Activated CD8-positive, alpha-beta T cell treated with anti-CD3 and anti-CD28 coated beads for 36 hours (primary cell): ENCODE measurements around the gene SNAI1. TPM values are rescaled to one million over a fixed set of nuclear protein-coding genes. Genes with fewer than 3 reads are reported as not detected.

Experiments used
- ATAC-seq: fragments of 200-7000 bp; cut with Tn5 transposase; one replicate; pipeline ENCODE4 v1.10.0; 2021; ENCODE audit warnings: mild to moderate bottlenecking, moderate library complexity
- CTCF ChIA-PET: fragments of 350-600 bp; sonication (Branson Sonifier 250); formaldehyde crosslinking; loops from one replicate; lab custom pipeline; 2021; ENCODE audit warnings: antibody characterized with exemption; lab: Charles Lee
- POLR2A ChIA-PET: fragments of 350-600 bp; sonication (Branson Sonifier 250); formaldehyde crosslinking; loops from one replicate; lab custom pipeline; 2021; ENCODE audit warnings: antibody characterized with exemption; lab: Charles Lee
- DNase-seq: peaks from one replicate; pipeline ENCODE4 v3.0.0-alpha.2; 2020
- H3K27ac Mint-ChIP-seq: one replicate; pipeline ENCODE4 v1.8.0; 2021; ENCODE audit warnings: mild to moderate bottlenecking, mixed read lengths
- H3K27me3 Mint-ChIP-seq: one replicate; pipeline ENCODE4 v1.8.0; 2021; ENCODE audit warnings: mixed read lengths
- H3K36me3 Mint-ChIP-seq: one replicate; pipeline ENCODE4 v1.8.0; 2021; ENCODE audit warnings: low read depth, mixed read lengths
- H3K4me1 Mint-ChIP-seq: one replicate; pipeline ENCODE4 v1.8.0; 2021; ENCODE audit warnings: low read depth, mixed read lengths
- H3K4me3 Mint-ChIP-seq: one replicate; pipeline ENCODE4 v1.8.0; 2021; ENCODE audit warnings: mild to moderate bottlenecking, moderate library complexity, mixed read lengths
- H3K9me3 Mint-ChIP-seq: one replicate; pipeline ENCODE4 v1.8.0; 2021; ENCODE audit warnings: mixed read lengths
- CTCF ChIP-seq: fragments of 200-600 bp; IDR thresholded peaks from one replicate; pipeline ENCODE4 v1.8.0; 2022; ENCODE audit warnings: antibody characterized with exemption, mild to moderate bottlenecking
- intact Hi-C: fragments of 100-400 bp; cut with micrococcal nuclease; formaldehyde crosslinking; loops from one replicate; pipeline ENCODE4 v1.10.0; 2022
- total RNA-seq, 2 experiments: library from RNA; stranded (reverse); gene quantifications; one replicate each; pipeline ENCODE4 v1.2.3, GENCODE V29; 2021

The SNAI1 gene
- total RNA-seq, 2 experiments from 2014 or later = 0.90 to 1.4 TPM

- CTCF ChIA-PET = interaction anchor here (1.0 to 11.7 kb wide), 4 partner anchors 23 to 117 kb away, joined by 3 to 364 read pairs (median 28); no protein-coding TSS in a partner anchor
- H3K27ac Mint-ChIP-seq = peak overlapping the region; percentile 66
- DNase-seq = no peak
- H3K36me3 Mint-ChIP-seq = no peaks in the 10 kb centered on the region
- no peak for TF ChIP-seq CTCF
- peaks cover 3% of the 10 kb centered on the region for H3K27me3 Mint-ChIP-seq
- H3K4me1 Mint-ChIP-seq = peaks cover 30% of the 10 kb centered on the region
- H3K9me3 Mint-ChIP-seq = no peaks in the 10 kb centered on the region
- no peak for ATAC-seq
- intact Hi-C loops = loop anchor here (5.0 kb wide), 1 partner anchor 185 kb away; no protein-coding TSS in a partner anchor
- peak overlapping the region; percentile 33 for H3K4me3 Mint-ChIP-seq
- POLR2A ChIA-PET = interaction anchor here (0.6 to 1.7 kb wide), 3 partner anchors 28 to 142 kb away, joined by 3 to 7 read pairs (median 5); no protein-coding TSS in a partner anchor
Observed at GRCh38 chr20:49982072-49982345, 771 bp upstream of the SNAI1 start.

DNA sequence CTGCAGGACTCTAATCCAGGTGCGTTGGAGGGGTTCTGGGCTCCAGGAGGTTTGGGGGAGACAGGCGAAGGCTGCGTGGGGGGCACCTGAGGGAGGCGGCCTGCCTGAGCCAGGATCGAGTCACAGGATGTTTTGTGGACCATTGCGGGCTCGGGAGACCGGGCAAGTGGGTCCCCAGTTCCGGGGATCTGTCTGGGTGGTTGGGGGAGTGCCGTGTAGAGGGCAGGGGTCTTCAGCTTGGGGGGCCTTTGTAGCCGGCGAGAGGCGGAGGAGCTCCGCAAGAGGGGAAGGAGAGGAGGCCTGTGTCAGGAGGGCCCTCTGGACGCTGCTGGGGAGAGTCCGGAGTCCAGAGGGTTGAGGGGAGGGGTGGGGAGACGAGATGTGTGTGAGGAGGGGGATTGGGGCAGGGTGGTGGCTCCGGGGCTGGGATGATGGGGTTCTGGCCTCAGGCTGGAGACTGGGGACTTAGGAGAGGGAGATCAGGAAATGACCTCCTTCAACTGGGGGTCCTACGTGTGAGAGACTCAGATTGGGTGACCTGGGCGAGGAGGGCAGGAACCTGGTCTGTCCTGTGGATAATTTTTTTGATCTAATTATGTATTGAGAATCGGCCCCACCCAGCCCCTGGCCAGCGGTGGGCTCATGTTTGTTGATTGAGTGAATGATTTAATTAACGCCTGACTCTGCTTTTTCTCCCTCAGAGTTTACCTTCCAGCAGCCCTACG is 505 bp downstream of the SNAI1 start:
- H3K4me1 Mint-ChIP-seq = peaks cover 30% of the 10 kb centered on the region
- TF ChIP-seq CTCF = no peak
- intact Hi-C loops = loop anchor here (5.0 kb wide), 1 partner anchor 184 kb away; no protein-coding TSS in a partner anchor
- no peaks in the 10 kb centered on the region for H3K9me3 Mint-ChIP-seq
- DNase-seq = no peak
- H3K27ac Mint-ChIP-seq = no peak overlapping the region
- CTCF ChIA-PET = interaction anchor here (1.1 to 11.7 kb wide), 2 partner anchors 54 to 90 kb away, joined by 3 to 364 read pairs; no protein-coding TSS in a partner anchor
- POLR2A ChIA-PET = interaction anchor here (0.7 to 1.4 kb wide), 4 partner anchors 63 to 500 kb away, joined by 3 read pairs; no protein-coding TSS in a partner anchor
- peaks cover 3% of the 10 kb centered on the region for H3K27me3 Mint-ChIP-seq
- peak overlapping the region; percentile 65 for H3K4me3 Mint-ChIP-seq
- no peaks in the 10 kb centered on the region for H3K36me3 Mint-ChIP-seq
- no peak for ATAC-seq

DNA sequence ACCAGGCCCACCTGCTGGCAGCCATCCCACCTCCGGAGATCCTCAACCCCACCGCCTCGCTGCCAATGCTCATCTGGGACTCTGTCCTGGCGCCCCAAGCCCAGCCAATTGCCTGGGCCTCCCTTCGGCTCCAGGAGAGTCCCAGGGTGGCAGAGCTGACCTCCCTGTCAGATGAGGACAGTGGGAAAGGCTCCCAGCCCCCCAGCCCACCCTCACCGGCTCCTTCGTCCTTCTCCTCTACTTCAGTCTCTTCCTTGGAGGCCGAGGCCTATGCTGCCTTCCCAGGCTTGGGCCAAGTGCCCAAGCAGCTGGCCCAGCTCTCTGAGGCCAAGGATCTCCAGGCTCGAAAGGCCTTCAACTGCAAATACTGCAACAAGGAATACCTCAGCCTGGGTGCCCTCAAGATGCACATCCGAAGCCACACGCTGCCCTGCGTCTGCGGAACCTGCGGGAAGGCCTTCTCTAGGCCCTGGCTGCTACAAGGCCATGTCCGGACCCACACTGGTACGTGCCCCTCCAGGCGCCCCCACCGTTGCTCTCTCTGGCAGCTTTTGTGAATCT is 1.1 kb downstream of the SNAI1 start:
- H3K27ac Mint-ChIP-seq = no peak overlapping the region
- CTCF ChIA-PET = interaction anchor here (1.1 to 11.7 kb wide), 2 partner anchors 54 to 89 kb away, joined by 3 to 364 read pairs; no protein-coding TSS in a partner anchor
- peaks cover 27% of the 10 kb centered on the region for H3K4me1 Mint-ChIP-seq
- no peaks in the 10 kb centered on the region for H3K9me3 Mint-ChIP-seq
- H3K4me3 Mint-ChIP-seq = peak overlapping the region; percentile 65
- intact Hi-C loops = loop anchor here (5.0 kb wide), 1 partner anchor 183 kb away; no protein-coding TSS in a partner anchor
- peaks cover 3% of the 10 kb centered on the region for H3K27me3 Mint-ChIP-seq
- no peak for TF ChIP-seq CTCF
- ATAC-seq (no peak), DNase-seq (no peak)
- POLR2A ChIA-PET = interaction anchor here (1.0 to 1.4 kb wide), 2 partner anchors 366 to 499 kb away, joined by 3 read pairs; no protein-coding TSS in a partner anchor
- no peaks in the 10 kb centered on the region for H3K36me3 Mint-ChIP-seq

DNA sequence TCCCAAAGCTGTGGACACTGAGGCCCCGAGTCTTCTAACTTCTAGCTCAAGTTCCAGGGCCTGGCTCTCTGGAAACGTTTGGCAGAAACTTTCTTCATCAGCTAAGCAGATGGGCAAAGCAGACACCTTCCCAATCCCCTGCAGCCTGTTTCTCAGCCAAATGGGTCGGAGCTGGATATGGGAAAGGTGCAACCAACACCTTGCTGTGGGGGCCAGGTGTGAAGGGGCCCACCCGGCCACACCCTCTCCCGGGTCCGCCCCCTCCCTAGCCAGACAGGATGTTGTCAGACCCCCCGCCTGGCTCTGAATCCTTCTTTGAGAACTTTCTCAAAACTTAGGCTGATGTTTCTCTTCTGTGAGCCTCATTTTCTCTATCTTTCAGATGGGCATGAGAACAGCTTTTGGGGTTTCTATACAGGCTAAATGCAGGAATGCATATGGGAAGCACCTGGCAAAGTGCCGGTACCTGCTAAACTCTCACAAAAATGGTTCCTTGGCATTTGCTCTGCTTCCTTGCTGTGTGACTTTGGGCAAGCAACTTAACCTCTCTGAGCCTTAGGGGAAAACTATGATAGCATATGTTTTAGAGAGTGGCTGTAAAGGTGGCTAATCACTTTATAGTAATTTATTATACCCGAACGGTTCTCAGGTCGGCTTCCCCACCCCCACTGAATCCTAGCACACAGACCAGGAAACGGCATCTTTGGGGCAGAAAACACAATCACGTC is 1.8 kb downstream of the SNAI1 start:
- intact Hi-C loops = loop anchor here (5.0 kb wide), 1 partner anchor 183 kb away; no protein-coding TSS in a partner anchor
- H3K4me1 Mint-ChIP-seq = peaks cover 27% of the 10 kb centered on the region
- CTCF ChIA-PET = interaction anchor here (0.7 to 11.7 kb wide), 3 partner anchors 20 to 89 kb away, joined by 3 to 364 read pairs (median 3); no protein-coding TSS in a partner anchor
- no peak for TF ChIP-seq CTCF
- H3K36me3 Mint-ChIP-seq = no peaks in the 10 kb centered on the region
- H3K9me3 Mint-ChIP-seq = no peaks in the 10 kb centered on the region
- H3K27me3 Mint-ChIP-seq = peaks cover 3% of the 10 kb centered on the region
- POLR2A ChIA-PET = no interaction called here
- no peak for DNase-seq
- H3K27ac Mint-ChIP-seq = no peak overlapping the region
- no peak overlapping the region for H3K4me3 Mint-ChIP-seq
- ATAC-seq = no peak
